ENCODE results near the gene MAP2K1. TPM values are rescaled to one million over a fixed set of nuclear protein-coding genes. Genes with fewer than 3 reads are reported as not detected.

MAP2K1 gene
- total RNA-seq, 1 experiment from 2014 or later: 56.8 TPM

GRCh38 chr15:66400351-66400774 lies 13.7 kb downstream of the MAP2K1 start:
- ChIA-PET CTCF (no interaction called here), POLR2A (ENCODE audit: low non-redundant PET) (no interaction called here)
- no TSS peak for BruUV-seq (replicated peaks)
- Histone ChIP-seq H3K4me1 (ENCODE audit: insufficient read depth, low read length, poor library complexity, severe bottlenecking) (peaks cover 22% of the 10 kb centered on the region), H3K36me3 (ENCODE audit: insufficient read depth, low read length, poor library complexity, severe bottlenecking) (no peaks in the 10 kb centered on the region), H3K27me3 (replicated peaks; ENCODE audit: insufficient read depth, low read depth, low read length, poor library complexity) (no peaks in the 10 kb centered on the region), H3K4me3 (ENCODE audit: low read depth, low read length, poor library complexity, severe bottlenecking) (no peak overlapping the region), H3K9me3 (ENCODE audit: low read depth, low read length, poor library complexity, severe bottlenecking) (no peaks in the 10 kb centered on the region), H3K27ac (ENCODE audit: low read depth, low read length, poor library complexity, severe bottlenecking) (no peak overlapping the region)
- TF ChIP-seq CTCF (conservative IDR thresholded peaks at IDR 0.05; ENCODE audit: low read depth, low read length) (no peak), EZH2 (IDR thresholded peaks at IDR 0.05; ENCODE audit: borderline replicate concordance, low read depth, low read length, poor library complexity, severe bottlenecking) (no peak)
- no peak for DNase-seq (ENCODE audit: low spot score)
- intact Hi-C loops (cut with micrococcal nuclease; ENCODE audit: unreplicated experiment): no loop called here

- TF ChIP-seq CTCF (conservative IDR thresholded peaks at IDR 0.05; ENCODE audit: low read depth, low read length) (no peak), EZH2 (IDR thresholded peaks at IDR 0.05; ENCODE audit: borderline replicate concordance, low read depth, low read length, poor library complexity, severe bottlenecking) (no peak)
- no peak overlapping the region for H3K4me3 ChIP-seq (ENCODE audit: low read depth, low read length, poor library complexity, severe bottlenecking)
- no TSS peak for BruUV-seq (replicated peaks)
- no peak for DNase-seq (ENCODE audit: low spot score)
- H3K9me3 ChIP-seq (ENCODE audit: low read depth, low read length, poor library complexity, severe bottlenecking): no peaks in the 10 kb centered on the region
- no peak overlapping the region for H3K27ac ChIP-seq (ENCODE audit: low read depth, low read length, poor library complexity, severe bottlenecking)
- intact Hi-C loops (cut with micrococcal nuclease; ENCODE audit: unreplicated experiment): no loop called here
- H3K36me3 ChIP-seq (ENCODE audit: insufficient read depth, low read length, poor library complexity, severe bottlenecking): no peaks in the 10 kb centered on the region
- peaks cover 28% of the 10 kb centered on the region for H3K4me1 ChIP-seq (ENCODE audit: insufficient read depth, low read length, poor library complexity, severe bottlenecking)
- no peaks in the 10 kb centered on the region for H3K27me3 ChIP-seq (replicated peaks; ENCODE audit: insufficient read depth, low read depth, low read length, poor library complexity)
- ChIA-PET CTCF (no interaction called here), POLR2A (ENCODE audit: low non-redundant PET) (no interaction called here)
Measured at GRCh38 chr15:66401130-66402021, 14.7 kb downstream of the MAP2K1 start.

- intact Hi-C loops (cut with micrococcal nuclease; ENCODE audit: unreplicated experiment): no loop called here
- Histone ChIP-seq H3K9me3 (ENCODE audit: low read depth, low read length, poor library complexity, severe bottlenecking) (no peaks in the 10 kb centered on the region), H3K4me3 (ENCODE audit: low read depth, low read length, poor library complexity, severe bottlenecking) (no peak overlapping the region), H3K27ac (ENCODE audit: low read depth, low read length, poor library complexity, severe bottlenecking) (no peak overlapping the region), H3K4me1 (ENCODE audit: insufficient read depth, low read length, poor library complexity, severe bottlenecking) (peaks cover 28% of the 10 kb centered on the region), H3K27me3 (replicated peaks; ENCODE audit: insufficient read depth, low read depth, low read length, poor library complexity) (no peaks in the 10 kb centered on the region), H3K36me3 (ENCODE audit: insufficient read depth, low read length, poor library complexity, severe bottlenecking) (no peaks in the 10 kb centered on the region)
- CTCF ChIA-PET: interaction anchor here (0.6 kb wide), 1 partner anchor 199 kb away, joined by 10 read pairs; no protein-coding TSS in a partner anchor
- no peak for DNase-seq (ENCODE audit: low spot score)
- POLR2A ChIA-PET (ENCODE audit: low non-redundant PET): no interaction called here
- BruUV-seq (replicated peaks): no TSS peak
- TF ChIP-seq EZH2 (IDR thresholded peaks at IDR 0.05; ENCODE audit: borderline replicate concordance, low read depth, low read length, poor library complexity, severe bottlenecking) (no peak), CTCF (conservative IDR thresholded peaks at IDR 0.05; ENCODE audit: low read depth, low read length) (no peak)
Measured at GRCh38 chr15:66402761-66403284, 16.1 kb downstream of the MAP2K1 start.

Data from A673 (cell line).